Retina (tissue), 1 donor: ENCODE measurements around the gene SPNS3.
A peak's percentile ranks its signal among the peaks of the same experiment; 100 is the strongest.

Experiments
- DNase-seq: peaks from one replicate; pipeline ENCODE4 v3.0.0-alpha.2; 2016

SPNS3 gene

GRCh38 chr17:4474093-4474492, 40.4 kb downstream of the SPNS3 start:
- DNase-seq: no peak

DNA sequence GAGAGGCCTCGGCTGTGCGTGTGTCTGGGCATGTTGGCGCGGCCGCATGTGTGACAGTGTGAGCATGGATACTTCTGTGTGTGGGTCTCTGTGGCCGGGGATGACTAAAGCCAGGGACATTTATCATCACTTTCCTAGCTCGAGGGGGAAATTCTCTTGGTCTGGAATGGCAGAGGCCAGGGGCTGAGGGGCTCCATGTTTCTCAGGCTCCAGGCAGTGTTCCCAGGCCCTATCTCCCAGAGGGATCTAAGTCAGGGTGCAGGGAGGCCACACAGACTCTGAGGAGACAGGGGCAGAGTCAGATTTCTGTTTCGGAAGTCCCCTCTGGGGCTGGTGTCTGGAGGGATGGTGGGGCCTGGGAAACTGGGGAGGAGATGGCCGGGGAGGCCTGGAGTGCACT, 41.3 kb downstream of the SPNS3 start:
- DNase-seq: no peak

GRCh38 chr17:4475463-4475862, 41.7 kb downstream of the SPNS3 start:
- DNase-seq: no peak

DNA sequence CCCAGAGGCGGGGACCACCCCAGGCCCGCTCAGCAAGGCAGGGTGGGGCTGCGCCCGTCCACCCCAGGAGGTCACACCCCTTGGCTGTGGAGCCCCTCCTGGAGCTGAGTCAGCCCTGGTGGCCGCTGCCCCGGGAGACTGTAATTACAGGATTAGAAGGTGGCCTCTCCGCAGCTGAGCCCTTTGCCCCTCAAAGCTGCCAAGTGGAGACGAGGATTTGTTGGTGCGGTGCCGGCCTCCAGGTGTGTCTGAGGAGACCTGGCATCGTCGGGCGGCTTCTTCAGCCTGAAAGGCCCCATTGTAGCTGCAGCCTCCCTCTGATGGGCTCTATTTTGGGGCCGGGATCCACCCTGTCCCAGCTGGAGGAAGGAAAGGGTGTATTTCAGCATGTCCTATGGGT, 42.3 kb downstream of the SPNS3 start:
- DNase-seq: no peak

GRCh38 chr17:4476511-4477070, 42.9 kb downstream of the SPNS3 start:
- DNase-seq: no peak

- peak; percentile 39 for DNase-seq
Measured at GRCh38 chr17:4477255-4477791, 43.6 kb downstream of the SPNS3 start.

DNA sequence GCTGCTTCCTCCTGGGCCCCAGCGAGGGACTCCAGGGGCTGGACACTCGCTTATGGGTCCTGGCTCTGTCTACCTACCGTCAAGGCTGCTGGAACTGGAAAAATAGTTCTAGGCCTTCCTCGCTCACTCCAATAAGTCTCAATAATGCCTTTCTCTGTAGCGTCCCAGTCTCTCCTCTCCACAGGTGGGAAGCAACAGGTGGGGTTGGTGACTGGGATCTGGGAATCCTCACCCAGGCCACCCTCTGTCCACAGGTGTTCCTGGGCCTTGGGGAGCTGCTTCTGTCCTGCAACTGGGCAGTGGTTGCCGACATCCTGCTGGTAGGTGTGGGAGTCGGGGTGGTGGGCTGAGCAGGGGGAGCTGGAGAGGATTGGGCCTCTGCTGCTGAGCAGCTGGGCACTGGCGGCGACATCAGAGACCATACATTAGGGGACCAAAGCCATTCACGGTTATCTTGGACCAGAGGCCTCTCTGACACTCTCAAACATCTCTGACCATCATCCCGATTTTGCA, 44.6 kb downstream of the SPNS3 start:
- no peak for DNase-seq

- no peak for DNase-seq
Measured at GRCh38 chr17:4479340-4479981, 45.7 kb downstream of the SPNS3 start.

GRCh38 chr17:4479982-4480751, 46.4 kb downstream of the SPNS3 start:
- DNase-seq: no peak

DNA sequence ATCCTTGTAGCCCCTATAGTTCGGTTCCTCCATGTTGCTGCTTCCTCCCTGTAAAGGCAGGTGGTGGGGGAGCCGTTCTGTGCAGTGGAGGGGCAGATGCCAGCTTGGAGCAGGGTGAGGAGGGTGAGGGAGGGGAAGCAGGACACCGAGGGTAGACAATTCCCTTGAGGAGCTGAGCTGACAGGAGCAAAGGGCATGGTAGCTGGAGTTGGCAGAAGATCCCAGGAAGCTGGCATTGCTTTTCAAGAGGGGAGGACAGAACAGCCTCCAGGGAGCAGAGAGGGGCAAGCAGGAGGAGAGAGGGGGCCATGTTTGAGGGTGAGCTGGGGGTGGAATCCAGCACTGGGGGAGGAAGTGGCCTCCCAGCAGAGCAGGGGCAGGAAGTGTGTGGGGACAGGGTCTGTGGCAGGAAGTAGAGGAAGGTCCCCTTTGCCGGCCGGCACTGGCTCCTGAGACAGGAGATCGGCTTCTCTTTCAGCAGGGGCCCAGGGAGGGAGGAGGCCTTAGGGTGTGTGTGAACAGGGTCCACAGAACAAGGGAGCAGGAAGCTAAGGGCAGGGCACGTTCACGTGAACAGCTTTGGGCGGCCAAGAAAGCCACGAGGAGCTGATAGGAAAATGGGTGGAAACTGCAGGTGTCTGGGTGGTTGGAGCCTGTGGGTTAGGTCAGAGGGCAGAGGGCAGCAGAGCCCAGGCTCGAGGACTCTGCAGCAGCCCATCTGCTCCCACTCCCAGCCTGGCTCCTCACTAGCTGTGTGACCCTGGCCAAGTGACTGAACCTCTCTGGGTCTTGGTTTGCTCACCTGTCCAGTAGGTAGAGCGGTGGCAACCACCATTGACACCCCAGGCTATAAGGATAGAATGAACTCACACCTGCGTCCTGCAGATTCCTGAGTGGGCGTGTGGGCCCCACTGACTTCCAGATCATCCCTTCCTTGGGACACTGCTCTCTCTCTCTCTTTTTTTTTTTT, 47.5 kb downstream of the SPNS3 start:
- no peak for DNase-seq

DNA sequence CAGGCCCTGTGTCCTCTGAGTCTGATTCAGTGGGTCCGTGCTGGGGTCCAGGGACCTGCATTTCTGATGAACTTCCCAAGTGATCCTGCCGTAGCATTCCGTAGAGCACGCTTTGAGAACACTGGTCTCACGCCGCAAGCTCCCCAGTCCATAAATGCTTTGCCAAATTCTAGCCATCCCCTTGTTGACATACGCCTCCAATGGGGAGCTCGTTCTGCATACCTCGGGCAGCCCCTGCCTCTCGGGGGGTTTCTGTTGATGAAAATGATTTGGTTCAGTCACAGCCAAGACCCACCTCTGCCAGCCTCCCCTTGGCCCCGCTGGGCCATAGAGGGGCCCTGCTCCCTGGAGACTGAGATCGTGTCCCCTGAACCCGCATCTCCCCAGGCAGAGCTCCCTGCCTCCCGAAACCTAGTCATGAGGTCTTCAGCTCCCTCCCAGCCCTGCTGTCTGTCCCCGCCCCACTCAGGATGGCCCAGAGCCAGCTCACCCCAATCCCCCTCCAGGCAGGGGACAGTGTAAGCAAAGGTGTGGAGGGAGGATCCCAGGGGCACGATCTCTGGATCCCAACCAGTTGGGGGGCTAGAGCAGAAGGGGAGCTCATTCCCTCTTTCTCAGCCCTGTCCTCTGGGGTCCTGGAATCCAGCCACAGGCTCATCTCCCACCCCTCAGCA, 48.7 kb downstream of the SPNS3 start:
- DNase-seq: no peak

DNA sequence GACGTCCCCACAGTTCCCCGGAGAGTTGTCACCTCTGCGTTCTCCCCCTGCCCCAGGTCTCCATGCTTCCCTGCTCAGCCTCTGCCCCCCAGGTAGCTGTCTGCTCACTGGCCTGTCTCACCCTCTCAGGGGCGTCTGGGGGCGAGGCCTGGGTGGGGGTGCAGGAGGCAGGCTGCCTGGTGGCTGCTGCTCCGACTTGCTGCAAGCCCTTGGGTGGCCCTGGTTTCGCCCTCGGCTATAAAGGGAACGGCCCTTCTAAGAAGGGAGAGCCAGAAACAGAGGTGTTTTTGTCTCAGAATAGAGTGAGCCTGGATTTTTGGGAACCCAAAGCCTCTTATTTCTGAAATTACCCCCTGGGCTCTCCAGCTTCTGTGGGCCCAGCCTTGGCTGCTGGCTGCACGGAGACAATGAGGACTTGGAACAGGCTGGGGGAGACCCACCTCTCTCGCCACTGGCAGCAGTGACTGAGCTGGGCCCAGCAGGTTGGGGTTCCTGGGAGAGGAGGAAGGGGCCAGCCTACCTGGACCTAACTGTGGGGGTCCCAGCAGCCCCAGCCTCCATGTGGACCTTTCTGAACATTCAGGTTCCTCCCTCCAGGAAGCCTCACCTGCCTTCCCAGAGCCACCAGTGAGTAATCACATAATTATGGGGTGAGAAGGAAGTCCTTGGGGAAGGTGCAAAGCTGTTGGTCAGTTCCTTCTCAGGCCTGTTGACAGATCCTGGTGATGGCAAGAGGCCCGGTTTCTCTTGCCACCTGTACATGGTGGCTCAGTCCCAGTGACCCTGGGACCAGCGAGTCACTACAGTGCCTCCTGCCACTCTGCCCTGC, 49.5 kb downstream of the SPNS3 start:
- no peak for DNase-seq

- no peak for DNase-seq
Measured at GRCh38 chr17:4485676-4486646, 52.2 kb downstream of the SPNS3 start.

DNA sequence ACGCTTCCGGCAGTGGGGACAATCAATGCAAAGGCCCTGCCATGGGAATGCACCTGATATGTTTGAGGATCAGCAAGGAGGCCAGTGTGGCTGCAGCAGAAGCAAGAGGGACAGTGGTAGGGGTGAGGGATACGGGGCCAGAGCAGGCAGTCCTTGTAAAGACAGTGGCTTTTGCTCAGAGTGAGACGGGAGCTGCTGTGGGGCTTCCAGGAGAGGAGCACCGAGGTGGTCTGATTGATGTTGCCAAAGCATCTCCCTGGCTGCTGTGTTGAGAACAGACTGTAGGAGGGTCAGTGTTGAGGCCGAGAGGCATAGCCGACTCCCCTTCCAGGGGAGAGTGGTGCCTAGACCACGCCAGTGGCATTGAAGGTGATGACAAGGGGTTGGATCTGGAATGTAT, 53.6 kb downstream of the SPNS3 start:
- DNase-seq: no peak

- DNase-seq: no peak
Measured at GRCh38 chr17:4487820-4488716, 54.3 kb downstream of the SPNS3 start.

GRCh38 chr17:4488989-4489595, 55.4 kb downstream of the SPNS3 start:
- no peak for DNase-seq

- no peak for DNase-seq
Measured at GRCh38 chr17:4490109-4490591, 56.4 kb downstream of the SPNS3 start.

- DNase-seq: no peak
Measured at GRCh38 chr17:4490637-4491061, 56.9 kb downstream of the SPNS3 start.
